Transverse colon (tissue), 4 donors: Measurements from ENCODE around the gene VKORC1. TPM values are rescaled to one million over a fixed set of nuclear protein-coding genes. Genes with fewer than 3 reads are reported as not detected.

Source experiments
- DNase-seq: peaks from one replicate; pipeline ENCODE4 v3.0.0-alpha.2; 2019
- H3K27ac ChIP-seq, 4 donors: fragments of 200-600 bp; sonication (generic); 2 replicates each; pipeline ENCODE4 v1.5.1; 2016 to 2018; ENCODE audit warnings: inconsistent platforms in 4 of 4
- H3K27me3 ChIP-seq: fragments of 200-600 bp; sonication (generic); 2 replicates; pipeline ENCODE4 v1.5.1; 2017; ENCODE audit warnings: inconsistent platforms
- H3K36me3 ChIP-seq, 4 donors: fragments of 200-600 bp; sonication (generic); 2 replicates each; pipeline ENCODE4 v1.5.1; 2017 to 2019; ENCODE audit warnings: inconsistent platforms in 4 of 4
- H3K4me1 ChIP-seq, 4 donors: fragments of 200-600 bp; sonication (generic); 2 replicates each; pipeline ENCODE4 v1.5.1; 2017 to 2020; ENCODE audit warnings: inconsistent platforms in 4 of 4
- H3K4me3 ChIP-seq, 4 donors: fragments of 200-600 bp; sonication (generic); 1 replicate in 1 of 4; 2 replicates in 3 of 4; pipeline versions ENCODE4 v1.5.1 to v1.6.1; 2017 to 2019; ENCODE audit warnings: inconsistent platforms in 4 of 4
- H3K9me3 ChIP-seq, 2 donors: fragments of 200-600 bp; sonication (generic); 2 replicates each; pipeline ENCODE4 v1.5.1; 2017 to 2019; ENCODE audit warnings: inconsistent platforms in 2 of 2
- CTCF ChIP-seq, 5 experiments: fragments of 200-600 bp in 3 of 5; fragments of 450-650 bp in 2 of 5; sonication (generic) in 3 of 5; IDR thresholded peaks; 1 replicate in 2 of 5; 2 replicates in 3 of 5; pipeline ENCODE4 v1.5.1; 2016 to 2017; ENCODE audit warnings: antibody characterized with exemption in 5 of 5, inconsistent platforms in 3 of 5, mild to moderate bottlenecking in 2 of 5, moderate library complexity in 1 of 5
- EP300 ChIP-seq: sonication (generic); formaldehyde crosslinking; IDR thresholded peaks from one replicate; pipeline ENCODE4 v1.6.1; 2017; ENCODE audit warnings: antibody characterized with exemption, low read depth
- POLR2A ChIP-seq: fragments of 450-650 bp; IDR thresholded peaks from one replicate; pipeline ENCODE4 v1.6.1; 2016; ENCODE audit warnings: antibody characterized with exemption, mild to moderate bottlenecking, moderate library complexity
- POLR2AphosphoS5 ChIP-seq, 3 donors: sonication (generic); formaldehyde crosslinking; IDR thresholded peaks; one replicate each; pipeline ENCODE4 v1.6.1; 2016; ENCODE audit warnings: antibody characterized with exemption in 3 of 3
- WGBS, 2 donors: methylation state at CpG; one replicate each; pipeline ENCODE4 v1.1.5; 2018; ENCODE audit warnings: low coverage in 1 of 2; 5-methylcytosine and 5-hydroxymethylcytosine counted together
- in situ Hi-C, 4 donors: fragments of 200-750 bp; cut with MboI; loops; one replicate each; pipeline versions ENCODE4 v1.15.0 to v1.15.1; 2017; ENCODE audit warnings: low sequenced_read_pairs in 3 of 4, low pct_ligation_motif_present in 1 of 4, low pct_unique_long_range_greater_than_20kb in 1 of 4
- intact Hi-C: fragments of 100-400 bp; cut with DNase I; formaldehyde crosslinking; loops from one replicate; pipeline ENCODE4 v1.15.1; 2023; ENCODE audit warnings: low total_unique reads
- total RNA-seq, 4 donors: library from RNA; depleted of rRNA; stranded (reverse); fragments of >200 nt; gene quantifications; one replicate each; pipeline ENCODE4 v1.1.0, GENCODE V29; 2016

Gene VKORC1
- total RNA-seq, 4 donors from 2014 or later = 29.5 to 89.0 (median 72.0) TPM

GRCh38 chr16:31127182-31127581, 32.6 kb upstream of the VKORC1 start:
- peaks cover 29 to 52% (median 48%) of the 10 kb centered on the region in 4 donors for H3K4me1 ChIP-seq
- H3K4me3 ChIP-seq = no peak overlapping the region
- in situ Hi-C loops = no loop called here
- TF ChIP-seq POLR2A = no peak
- no peak for TF ChIP-seq EP300
- TF ChIP-seq CTCF (IDR thresholded peaks at IDR 0.05) = no peak
- TF ChIP-seq POLR2AphosphoS5 (IDR thresholded peaks at IDR 0.05) = no peak
- no peaks in the 10 kb centered on the region for H3K9me3 ChIP-seq
- no peaks in the 10 kb centered on the region for H3K27me3 ChIP-seq
- 99% methylated on average over 13 of the region's 13 CpGs; no CpG with 5 or more reads in 1 of the 2 donors for WGBS, 2 donors
- peaks cover 0 to 8% (median 3%) of the 10 kb centered on the region in 4 donors for H3K36me3 ChIP-seq
- DNase-seq = no peak
- peak overlapping the region; percentile 91 to 94 (median 93) for H3K27ac ChIP-seq
- intact Hi-C loops = no loop called here

DNA sequence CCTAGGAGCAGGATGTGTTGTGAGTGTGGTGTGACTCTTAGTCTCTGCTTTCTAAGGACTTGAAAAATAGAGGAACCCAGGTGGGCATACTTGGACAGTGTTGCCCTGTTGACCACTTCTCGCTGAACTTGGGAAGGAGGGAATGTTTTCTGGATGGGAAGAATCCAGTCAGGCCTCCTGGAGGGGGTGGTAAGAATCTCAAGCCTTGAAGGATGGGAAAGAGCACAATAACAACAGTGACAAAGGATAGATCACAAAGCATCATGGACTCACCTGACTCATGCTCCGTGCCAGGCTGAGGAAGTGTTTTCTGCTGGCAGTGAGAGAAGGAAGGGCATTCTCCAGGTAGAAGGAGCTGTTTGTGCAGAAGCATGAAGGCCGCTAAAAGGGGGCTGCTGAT, 31.2 kb upstream of the VKORC1 start:
- intact Hi-C loops = no loop called here
- Histone ChIP-seq H3K36me3 (peaks cover 0 to 19% (median 9%) of the 10 kb centered on the region in 4 donors), H3K4me1 (peaks cover 29 to 40% (median 36%) of the 10 kb centered on the region in 4 donors), H3K27me3 (no peaks in the 10 kb centered on the region), H3K27ac (no peak overlapping the region), H3K9me3 (no peaks in the 10 kb centered on the region), H3K4me3 (no peak overlapping the region)
- 83 to 100% methylated on average over 1 to 3 of the region's 3 CpGs for WGBS, 2 donors
- in situ Hi-C loops = no loop called here
- TF ChIP-seq POLR2AphosphoS5 (IDR thresholded peaks at IDR 0.05) (no peak), CTCF (IDR thresholded peaks at IDR 0.05) (no peak), POLR2A (no peak), EP300 (no peak)
- DNase-seq = no peak

GRCh38 chr16:31120129-31120528, 25.5 kb upstream of the VKORC1 start:
- Histone ChIP-seq H3K4me1 (peaks cover 12 to 33% (median 27%) of the 10 kb centered on the region in 4 donors), H3K27ac (peak overlapping the region in 2 of 4 donors; percentile 99 to 100), H3K36me3 (peaks cover 0 to 31% (median 13%) of the 10 kb centered on the region in 4 donors), H3K9me3 (no peaks in the 10 kb centered on the region), H3K27me3 (no peaks in the 10 kb centered on the region), H3K4me3 (no peak overlapping the region)
- in situ Hi-C loops = no loop called here
- intact Hi-C loops = no loop called here
- DNase-seq = no peak
- TF ChIP-seq EP300 (no peak), CTCF (IDR thresholded peaks at IDR 0.05) (no peak), POLR2A (no peak), POLR2AphosphoS5 (IDR thresholded peaks at IDR 0.05) (no peak)
- 95% methylated on average over 16 of the region's 16 CpGs; no CpG with 5 or more reads in 1 of the 2 donors for WGBS, 2 donors

DNA sequence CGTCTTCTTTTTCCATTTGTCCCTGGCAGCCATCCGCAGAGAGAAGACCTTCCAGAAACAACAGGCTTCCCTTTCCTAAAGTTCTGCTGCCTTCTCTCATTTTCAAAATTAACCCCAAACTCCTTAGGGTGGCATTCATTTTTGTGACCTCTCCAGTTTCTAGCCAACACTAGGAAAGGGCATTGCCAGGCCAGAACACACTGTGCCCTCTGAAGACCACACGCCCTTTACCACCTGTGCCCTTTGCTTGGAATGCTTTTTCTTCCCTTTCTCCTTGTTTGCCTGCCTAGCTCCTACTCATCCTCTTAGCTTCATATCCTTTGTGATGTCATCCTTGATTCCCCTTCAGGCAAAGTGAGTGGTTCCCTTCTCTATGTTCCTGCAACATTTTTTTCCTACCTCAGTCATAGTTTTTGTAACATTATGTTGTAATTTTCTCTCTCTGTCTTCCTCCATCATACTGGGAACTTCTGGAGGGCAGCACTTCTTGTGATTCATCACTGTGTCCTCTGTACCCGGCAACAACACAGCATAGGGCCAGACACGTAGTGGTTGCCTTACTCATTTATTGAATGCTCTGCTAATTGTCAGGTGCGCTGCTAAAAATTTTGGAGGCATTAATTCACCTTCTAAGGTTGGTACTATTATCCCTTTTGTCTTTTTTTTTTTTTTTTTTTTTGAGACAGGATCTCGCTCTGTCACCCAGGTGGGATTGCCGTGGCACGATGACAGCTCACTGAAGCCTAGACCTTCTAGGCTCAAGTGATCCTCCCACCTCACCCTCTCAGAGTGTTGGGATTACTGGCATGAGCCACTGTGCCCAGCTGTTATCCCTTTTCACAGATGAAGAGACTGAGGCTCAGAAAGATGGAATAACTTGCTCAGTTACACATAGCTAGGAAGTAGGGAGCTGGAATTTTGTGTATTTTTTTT, 23.9 kb upstream of the VKORC1 start:
- Histone ChIP-seq H3K36me3 (peaks cover 0 to 31% (median 13%) of the 10 kb centered on the region in 4 donors), H3K4me3 (peak overlapping the region; percentile 68 to 92 (median 79)), H3K4me1 (peaks cover 12 to 50% (median 32%) of the 10 kb centered on the region in 4 donors), H3K27ac (peak overlapping the region; percentile 92 to 100 (median 96)), H3K9me3 (no peaks in the 10 kb centered on the region), H3K27me3 (no peaks in the 10 kb centered on the region)
- in situ Hi-C loops = no loop called here
- no peak for TF ChIP-seq POLR2A
- peak in 1 of 3 donors; percentile 36 for TF ChIP-seq POLR2AphosphoS5 (IDR thresholded peaks at IDR 0.05)
- TF ChIP-seq CTCF (IDR thresholded peaks at IDR 0.05) = no peak
- DNase-seq = no peak
- intact Hi-C loops = no loop called here
- WGBS, 2 donors = 54 to 69% methylated on average over 3 to 9 of the region's 9 CpGs
